HepG2 (cell line): ENCODE data around the gene CPEB3. TPM values are rescaled to one million over a fixed set of nuclear protein-coding genes. Genes with fewer than 3 reads are reported as not detected.

ENCODE experiments used
- ATAC-seq: fragments of 200-7000 bp; cut with Tn5 transposase; 3 replicates; pipeline ENCODE4 v1.9.1; 2020; ENCODE audit warnings: mild to moderate bottlenecking, moderate library complexity
- BruUV-seq: library from RNA; stranded (reverse); fragments of 400-500 nt; replicated peaks from 2 replicates; lab custom pipeline; 2021; lab: Mats Ljungman, UMichigan
- CTCF ChIA-PET: fragments of 300-600 bp; formaldehyde crosslinking; extraction: SDS; loops from one replicate; lab custom pipeline; 2021; ENCODE audit warnings: low total read pairs, inconsistent platforms, low intra/inter-chr PET ratio; lab: Yijun Ruan, JAX
- POLR2A ChIA-PET: fragments of 350-600 bp; sonication (Branson Sonifier 250); formaldehyde crosslinking; loops from one replicate; lab custom pipeline; 2020; ENCODE audit warnings: antibody characterized with exemption, inconsistent platforms; lab: Yijun Ruan, JAX
- DNase-seq: peaks from one replicate; pipeline ENCODE4 v3.0.0-alpha.2; 2015; ENCODE audit warnings: low spot score
- FAIRE-seq: peaks from 3 replicates; lab custom pipeline; 2011; peaks lifted over from hg19 to GRCh38; lab: Jason Lieb, UNC
- H2AFZ ChIP-seq: one replicate; pipeline ENCODE4 v1.6.1; 2011; ENCODE audit warnings: low read length, inconsistent platforms
- H3K27ac ChIP-seq: fragments of 300-600 bp; 3 replicates; pipeline ENCODE4 v1.8.0; 2011; ENCODE audit warnings: mixed run types, mild to moderate bottlenecking, mixed read lengths, low read length, inconsistent platforms; ENCODE audit not compliant: insufficient read depth; ENCODE audit errors: extremely low read length
- H3K27me3 ChIP-seq, 2 experiments: fragments of 200-600 bp in 1 of 2; 2 replicates in 1 of 2; 3 replicates in 1 of 2; pipeline versions ENCODE4 v1.6.0 to v1.8.0; 2011; ENCODE audit warnings: low read length in 2 of 2, mild to moderate bottlenecking in 2 of 2, moderate library complexity in 2 of 2, inconsistent platforms in 1 of 2; ENCODE audit not compliant: insufficient read depth in 2 of 2, control insufficient read depth in 1 of 2
- H3K36me3 ChIP-seq, 2 experiments: fragments of 200-600 bp in 1 of 2; replicated peaks in 1 of 2; 2 replicates in 1 of 2; 3 replicates in 1 of 2; pipeline versions ENCODE4 v1.5.1 to v1.8.0; 2011; ENCODE audit warnings: low read length in 2 of 2, inconsistent platforms in 1 of 2; ENCODE audit not compliant: insufficient read depth in 2 of 2, control insufficient read depth in 1 of 2
- H3K4me1 ChIP-seq: 2 replicates; pipeline ENCODE4 v1.5.1; 2012; ENCODE audit warnings: low read length, inconsistent platforms; ENCODE audit not compliant: insufficient read depth
- H3K4me2 ChIP-seq: 2 replicates; pipeline ENCODE4 v1.6.0; 2011; ENCODE audit warnings: low read depth, low read length, inconsistent platforms
- H3K4me3 ChIP-seq, 3 experiments: fragments of 200-600 bp in 1 of 3; sonication (generic), shearing (Covaris generic) in 1 of 3; replicated peaks in 1 of 3; 2 replicates each; pipeline ENCODE4 v1.5.1; 2011 to 2016; ENCODE audit warnings: low read length in 3 of 3, inconsistent platforms in 2 of 3, low read depth in 2 of 3, mild to moderate bottlenecking in 2 of 3, control low read depth in 1 of 3, mixed read lengths in 1 of 3; ENCODE audit not compliant: insufficient read depth in 1 of 3
- H3K79me2 ChIP-seq: one replicate; pipeline ENCODE4 v1.6.1; 2011; ENCODE audit warnings: low read length, inconsistent platforms; ENCODE audit not compliant: insufficient read depth
- H3K9ac ChIP-seq: 2 replicates; pipeline ENCODE4 v1.6.0; 2011; ENCODE audit warnings: mild to moderate bottlenecking, low read depth, low read length, inconsistent platforms; ENCODE audit not compliant: insufficient read depth
- H3K9me3 ChIP-seq: 2 replicates; pipeline ENCODE4 v1.5.1; 2012; ENCODE audit warnings: mild to moderate bottlenecking, low read length
- H4K20me1 ChIP-seq: 2 replicates; pipeline ENCODE4 v1.6.0; 2011; ENCODE audit warnings: inconsistent platforms, mild to moderate bottlenecking, low read length, moderate library complexity; ENCODE audit not compliant: insufficient read depth
- BHLHE40 ChIP-seq: IDR thresholded peaks from 2 replicates; pipeline ENCODE4 v1.6.1; 2011; ENCODE audit warnings: low read length, improper control_type of control experiment
- CBX5 ChIP-seq: sonication (generic); formaldehyde crosslinking; IDR thresholded peaks from 2 replicates; pipeline ENCODE4 v1.4.0; 2020; ENCODE audit warnings: missing genetic modification reagents, borderline replicate concordance
- NONO ChIP-seq, 2 experiments: fragments of 450-650 bp in 1 of 2; sonication (generic) in 1 of 2; formaldehyde crosslinking in 1 of 2; IDR thresholded peaks in 1 of 2; conservative IDR thresholded peaks in 1 of 2; 2 replicates each; pipeline versions ENCODE4 v1.6.1 to v1.8.0; 2017 to 2022; ENCODE audit warnings: mild to moderate bottlenecking in 1 of 2, missing genetic modification reagents in 1 of 2, moderate library complexity in 1 of 2
- NR2F1 ChIP-seq, 2 experiments: fragments of 450-650 bp in 1 of 2; formaldehyde crosslinking in 1 of 2; IDR thresholded peaks; 2 replicates each; pipeline versions ENCODE4 v1.5.0 to v1.6.1; 2016 to 2020; ENCODE audit warnings: mild to moderate bottlenecking in 1 of 2, missing compliant biosample characterization in 1 of 2, missing genetic modification reagents in 1 of 2, moderate library complexity in 1 of 2
- ZC3H13 ChIP-seq: sonication (generic); formaldehyde crosslinking; IDR thresholded peaks from 2 replicates; pipeline ENCODE4 v1.8.1; 2023; ENCODE audit warnings: mild to moderate bottlenecking, missing genetic modification reagents, moderate library complexity
- ZNF772 ChIP-seq: sonication (generic); formaldehyde crosslinking; IDR thresholded peaks from 2 replicates; pipeline ENCODE4 v1.5.0; 2020; ENCODE audit warnings: mild to moderate bottlenecking, missing genetic modification reagents
- whole genome bisulfite sequencing: methylation state at CpG from one replicate; pipeline ENCODE4 v1.1.6; 2017; ENCODE audit warnings: low lambda C conversion rate; 5-methylcytosine and 5-hydroxymethylcytosine counted together
- in situ Hi-C: cut with HindIII; loops from 2 replicates; pipeline ENCODE4 v1.10.0; 2017; ENCODE audit warnings: low pct_unique_long_range_greater_than_20kb; ENCODE audit not compliant: extremely low pct_ligation_motif_present
- intact Hi-C: fragments of 100-400 bp; cut with micrococcal nuclease; formaldehyde crosslinking; loops from one replicate; pipeline ENCODE4 v1.10.0; 2022; ENCODE audit not compliant: unreplicated experiment
- polyA plus RNA-seq, 8 experiments: library from polyadenylated mRNA; depleted of rRNA in 3 of 8; stranded (reverse) in 7 of 8; unstranded in 1 of 8; fragments of >200 nt; fragmentation: Illumina TruSeq in 4 of 8; extraction: Trizol in 4 of 8; gene quantifications; 2 replicates each; pipeline versions ENCODE4 v1.2.1 to v1.2.3, GENCODE V29; 2011 to 2016; ENCODE audit warnings: low read depth in 4 of 8, missing spikeins in 1 of 8, mixed read lengths in 1 of 8; ENCODE audit not compliant: insufficient read depth in 1 of 8
- total RNA-seq, 5 experiments: library from RNA; depleted of rRNA; stranded (reverse); fragments of >200 nt; fragmentation: Illumina TruSeq; extraction: Trizol; gene quantifications; 2 replicates each; pipeline ENCODE4 v1.2.3, GENCODE V29; 2016; ENCODE audit warnings: low read depth in 1 of 5
- TF ChIP-seq, protein P1 (sequence below): sonication (generic); formaldehyde crosslinking; IDR thresholded peaks from 2 replicates; pipeline ENCODE4 v1.5.1; 2020; ENCODE audit warnings: missing genetic modification reagents, mild to moderate bottlenecking, borderline replicate concordance

Gene CPEB3
- total and polyA plus RNA-seq, 2 of the 13 experiments (the other 11 are each of a cell fraction or from before 2014, with no cell fraction given): 0.66 to 0.70 TPM

DNA sequence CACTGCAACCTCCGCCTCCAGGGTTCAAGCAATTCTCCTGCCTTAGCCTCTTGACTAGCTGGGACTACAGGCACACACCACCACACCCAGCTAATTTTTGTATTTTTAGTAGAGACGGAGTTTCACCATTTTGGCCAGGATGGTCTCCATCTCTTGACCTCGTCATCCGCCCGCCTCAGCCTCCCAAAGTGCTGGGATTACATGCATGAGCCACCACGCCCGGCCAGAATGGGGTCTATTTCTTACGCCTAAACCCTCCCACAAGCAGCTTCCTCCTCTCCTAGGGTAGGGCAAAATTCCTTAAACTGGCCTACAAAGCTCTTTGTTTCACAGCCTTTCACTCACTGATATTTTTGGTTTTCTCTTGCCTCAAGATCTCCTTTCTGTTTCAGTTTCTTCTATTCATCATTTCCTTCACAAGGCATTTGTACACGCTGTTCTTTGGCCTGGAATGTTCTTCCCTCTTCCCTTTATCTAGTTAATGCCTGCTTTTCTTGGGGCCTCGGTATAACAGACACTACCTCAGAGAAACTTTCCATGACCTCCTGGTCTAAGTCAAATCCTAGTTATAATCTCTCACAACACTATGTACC lies 6.7 kb downstream of the CPEB3 start (continued):
- TF ChIP-seq NR2F1 (CRISPR knock-in tag; IDR thresholded peaks at IDR 0.05) (no peak), BHLHE40 (no peak), ZC3H13 (CRISPR knock-in tag) (no peak), NONO (IDR thresholded peaks at IDR 0.05) (no peak), NONO (CRISPR knock-in tag; conservative IDR thresholded peaks at IDR 0.05) (no peak), CBX5 (no peak)
- TF ChIP-seq, protein P1, sequence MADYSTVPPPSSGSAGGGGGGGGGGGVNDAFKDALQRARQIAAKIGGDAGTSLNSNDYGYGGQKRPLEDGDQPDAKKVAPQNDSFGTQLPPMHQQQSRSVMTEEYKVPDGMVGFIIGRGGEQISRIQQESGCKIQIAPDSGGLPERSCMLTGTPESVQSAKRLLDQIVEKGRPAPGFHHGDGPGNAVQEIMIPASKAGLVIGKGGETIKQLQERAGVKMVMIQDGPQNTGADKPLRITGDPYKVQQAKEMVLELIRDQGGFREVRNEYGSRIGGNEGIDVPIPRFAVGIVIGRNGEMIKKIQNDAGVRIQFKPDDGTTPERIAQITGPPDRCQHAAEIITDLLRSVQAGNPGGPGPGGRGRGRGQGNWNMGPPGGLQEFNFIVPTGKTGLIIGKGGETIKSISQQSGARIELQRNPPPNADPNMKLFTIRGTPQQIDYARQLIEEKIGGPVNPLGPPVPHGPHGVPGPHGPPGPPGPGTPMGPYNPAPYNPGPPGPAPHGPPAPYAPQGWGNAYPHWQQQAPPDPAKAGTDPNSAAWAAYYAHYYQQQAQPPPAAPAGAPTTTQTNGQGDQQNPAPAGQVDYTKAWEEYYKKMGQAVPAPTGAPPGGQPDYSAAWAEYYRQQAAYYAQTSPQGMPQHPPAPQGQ: no peak

DNA sequence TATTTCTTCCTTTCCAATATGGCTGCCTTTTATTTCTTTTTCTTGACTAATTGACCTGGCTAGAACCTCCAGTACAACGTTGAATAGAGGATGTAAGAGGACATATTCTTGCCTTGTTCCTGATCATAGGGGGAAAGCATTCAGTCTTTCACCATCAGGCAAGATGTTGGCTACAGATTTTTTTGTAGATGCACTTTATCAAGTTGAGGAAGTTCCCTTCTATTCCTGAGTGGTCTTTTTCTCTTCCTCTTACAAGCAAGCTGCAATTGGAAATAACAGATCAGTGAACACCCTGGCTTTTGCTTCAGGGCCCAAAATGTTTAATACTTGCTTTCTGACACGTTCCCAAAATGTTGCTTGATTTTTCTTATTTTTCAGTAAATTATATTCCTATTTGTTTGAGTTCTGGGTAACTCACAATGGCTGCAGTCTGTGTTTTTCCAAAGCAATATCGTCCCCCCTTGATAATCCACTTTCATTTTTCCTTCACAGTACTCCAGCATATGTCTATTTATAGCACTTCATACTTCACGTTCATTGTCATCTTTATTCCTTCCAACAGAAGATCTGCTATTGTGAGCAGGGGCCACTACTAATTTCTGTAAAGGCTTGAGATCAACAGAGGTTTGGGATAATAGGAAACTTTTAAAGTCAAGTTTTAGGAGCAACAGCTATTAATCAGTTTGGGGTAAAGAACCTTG lies 11.7 kb downstream of the CPEB3 start:
- ATAC-seq: no peak
- Histone ChIP-seq H3K9me3 (no peaks in the 10 kb centered on the region), H2AFZ (no peak overlapping the region), H3K9ac (no peak overlapping the region), H3K36me3 (no peaks in the 10 kb centered on the region), H4K20me1 (no peaks in the 10 kb centered on the region), H3K27me3 (no peaks in the 10 kb centered on the region), H3K4me1 (no peaks in the 10 kb centered on the region), H3K4me2 (no peak overlapping the region), H3K4me3 (no peak overlapping the region), H3K27ac (no peak overlapping the region), H3K79me2 (no peaks in the 10 kb centered on the region)
- intact Hi-C loops: no loop called here
- no TSS peak for BruUV-seq
- TF ChIP-seq ZNF772 (CRISPR knock-in tag): no peak
- WGBS: 79% methylated on average over 4 of the region's 4 CpGs
- ChIA-PET POLR2A (no interaction called here), CTCF (no interaction called here)
- DNase-seq: no peak
- FAIRE-seq: no peak
- in situ Hi-C loops: no loop called here
